ENCODE measurements around the gene C2orf76.
"Not testable (repeated sequence)": the region's sequence is repeated elsewhere in the genome, so short reads cannot be mapped to it uniquely, and the experiment has no call there.

The C2orf76 gene

DNA sequence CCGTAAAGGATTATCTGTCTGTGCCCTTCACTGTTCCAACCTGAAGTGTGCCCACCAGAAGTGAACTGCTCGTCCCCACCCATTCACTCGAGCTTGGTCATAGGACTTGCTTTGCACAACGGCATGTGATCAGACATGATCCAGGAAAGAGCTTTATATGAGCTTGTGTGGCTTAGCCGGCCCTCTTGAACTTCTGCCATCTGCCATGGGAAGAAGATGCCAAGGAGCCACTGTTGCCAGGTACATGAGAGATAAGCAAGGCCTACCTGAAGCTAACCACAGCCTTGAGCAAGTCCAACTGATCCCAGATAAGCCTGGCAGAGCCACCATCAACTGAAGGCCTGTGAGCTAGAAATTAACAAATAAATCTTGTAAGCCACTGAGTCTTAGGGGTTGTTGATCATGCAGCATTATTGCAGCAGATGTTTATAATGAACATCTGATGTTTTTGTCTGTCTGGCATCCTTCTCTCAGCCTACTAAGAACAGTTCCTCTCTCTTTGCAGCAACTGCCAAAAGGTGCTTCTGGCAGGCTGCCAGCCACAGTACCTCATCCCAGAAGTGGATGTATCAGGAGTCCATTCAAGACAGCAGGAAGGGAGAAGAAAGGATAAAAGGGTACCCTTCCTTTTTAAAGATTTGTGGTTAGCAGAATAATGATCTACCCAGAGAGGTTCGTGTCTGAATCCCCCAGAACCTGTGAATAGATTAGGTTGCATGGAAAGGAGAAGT is 16.9 kb upstream of the C2orf76 start:
- DNase-seq = peak; percentile 25
- TF ChIP-seq, protein P1, sequence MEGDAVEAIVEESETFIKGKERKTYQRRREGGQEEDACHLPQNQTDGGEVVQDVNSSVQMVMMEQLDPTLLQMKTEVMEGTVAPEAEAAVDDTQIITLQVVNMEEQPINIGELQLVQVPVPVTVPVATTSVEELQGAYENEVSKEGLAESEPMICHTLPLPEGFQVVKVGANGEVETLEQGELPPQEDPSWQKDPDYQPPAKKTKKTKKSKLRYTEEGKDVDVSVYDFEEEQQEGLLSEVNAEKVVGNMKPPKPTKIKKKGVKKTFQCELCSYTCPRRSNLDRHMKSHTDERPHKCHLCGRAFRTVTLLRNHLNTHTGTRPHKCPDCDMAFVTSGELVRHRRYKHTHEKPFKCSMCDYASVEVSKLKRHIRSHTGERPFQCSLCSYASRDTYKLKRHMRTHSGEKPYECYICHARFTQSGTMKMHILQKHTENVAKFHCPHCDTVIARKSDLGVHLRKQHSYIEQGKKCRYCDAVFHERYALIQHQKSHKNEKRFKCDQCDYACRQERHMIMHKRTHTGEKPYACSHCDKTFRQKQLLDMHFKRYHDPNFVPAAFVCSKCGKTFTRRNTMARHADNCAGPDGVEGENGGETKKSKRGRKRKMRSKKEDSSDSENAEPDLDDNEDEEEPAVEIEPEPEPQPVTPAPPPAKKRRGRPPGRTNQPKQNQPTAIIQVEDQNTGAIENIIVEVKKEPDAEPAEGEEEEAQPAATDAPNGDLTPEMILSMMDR (IDR thresholded peaks at IDR 0.05; ENCODE audit: low read depth, low read length) = no peak
- Histone ChIP-seq H3K27ac (no peak overlapping the region; the same call in 1 of the 2 replicates), H3K27me3 (ENCODE audit: insufficient read depth, low read depth, severe bottlenecking) (no peaks in the 10 kb centered on the region), H3K36me3 (no peaks in the 10 kb centered on the region), H3K9me3 (ENCODE audit: severe bottlenecking) (no peaks in the 10 kb centered on the region), H3K4me3 (ENCODE audit: low read depth, low read length) (no peak overlapping the region)

DNA sequence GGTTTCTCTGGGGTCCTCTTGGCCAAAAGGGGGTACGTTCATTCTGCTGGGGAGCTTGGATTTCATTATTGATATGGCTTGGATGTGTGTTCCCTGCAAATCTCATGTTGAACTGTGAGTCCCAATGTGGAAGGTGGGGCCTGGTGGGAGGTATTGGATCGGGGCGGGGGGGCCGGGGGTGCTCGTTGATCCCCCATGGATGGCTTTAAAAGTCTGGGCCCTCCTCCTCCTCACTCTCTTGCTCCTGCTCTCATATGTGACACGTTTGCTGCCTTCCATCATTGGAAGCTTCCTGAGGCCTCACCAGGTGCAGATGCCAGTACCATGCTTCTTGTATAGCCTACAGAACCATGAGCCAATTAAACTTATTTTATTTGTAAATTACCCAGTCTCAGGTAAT is 11.9 kb upstream of the C2orf76 start:
- TF ChIP-seq, protein P1 (IDR thresholded peaks at IDR 0.05; ENCODE audit: low read depth, low read length) = no peak
- peaks cover 3% of the 10 kb centered on the region for H3K36me3 ChIP-seq
- no peak overlapping the region; the same call in 1 of the 2 replicates for H3K27ac ChIP-seq
- DNase-seq = no peak
- H3K27me3 ChIP-seq (ENCODE audit: insufficient read depth, low read depth, severe bottlenecking) = no peaks in the 10 kb centered on the region
- H3K9me3 ChIP-seq (ENCODE audit: severe bottlenecking) = peaks cover 13% of the 10 kb centered on the region
- no peak overlapping the region for H3K4me3 ChIP-seq (ENCODE audit: low read depth, low read length)

DNA sequence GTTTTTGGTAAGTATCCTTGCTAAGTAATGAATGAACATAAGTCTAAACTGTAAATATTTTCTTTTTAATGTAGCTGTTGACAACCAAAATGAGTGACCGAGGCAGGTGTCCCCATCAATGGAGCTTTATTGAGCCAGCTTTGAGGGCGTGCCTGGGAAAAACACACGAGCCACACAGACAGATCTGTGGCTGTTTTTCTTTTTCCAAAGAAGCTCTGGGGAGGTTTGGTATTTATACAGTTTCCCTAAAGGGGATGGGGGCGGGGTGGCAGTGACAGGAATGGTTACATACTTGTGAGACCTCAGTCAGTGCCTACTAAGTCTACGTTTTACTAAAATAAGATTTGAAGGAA is 11.3 kb upstream of the C2orf76 start:
- Histone ChIP-seq H3K4me3 (ENCODE audit: low read depth, low read length) (no peak overlapping the region), H3K9me3 (ENCODE audit: severe bottlenecking) (peaks cover 13% of the 10 kb centered on the region), H3K27ac (peak overlapping the region; percentile 49), H3K27me3 (ENCODE audit: insufficient read depth, low read depth, severe bottlenecking) (no peaks in the 10 kb centered on the region), H3K36me3 (peaks cover 9% of the 10 kb centered on the region)
- TF ChIP-seq, protein P1 (IDR thresholded peaks at IDR 0.05; ENCODE audit: low read depth, low read length) = no peak
- peak; percentile 39 for DNase-seq

DNA sequence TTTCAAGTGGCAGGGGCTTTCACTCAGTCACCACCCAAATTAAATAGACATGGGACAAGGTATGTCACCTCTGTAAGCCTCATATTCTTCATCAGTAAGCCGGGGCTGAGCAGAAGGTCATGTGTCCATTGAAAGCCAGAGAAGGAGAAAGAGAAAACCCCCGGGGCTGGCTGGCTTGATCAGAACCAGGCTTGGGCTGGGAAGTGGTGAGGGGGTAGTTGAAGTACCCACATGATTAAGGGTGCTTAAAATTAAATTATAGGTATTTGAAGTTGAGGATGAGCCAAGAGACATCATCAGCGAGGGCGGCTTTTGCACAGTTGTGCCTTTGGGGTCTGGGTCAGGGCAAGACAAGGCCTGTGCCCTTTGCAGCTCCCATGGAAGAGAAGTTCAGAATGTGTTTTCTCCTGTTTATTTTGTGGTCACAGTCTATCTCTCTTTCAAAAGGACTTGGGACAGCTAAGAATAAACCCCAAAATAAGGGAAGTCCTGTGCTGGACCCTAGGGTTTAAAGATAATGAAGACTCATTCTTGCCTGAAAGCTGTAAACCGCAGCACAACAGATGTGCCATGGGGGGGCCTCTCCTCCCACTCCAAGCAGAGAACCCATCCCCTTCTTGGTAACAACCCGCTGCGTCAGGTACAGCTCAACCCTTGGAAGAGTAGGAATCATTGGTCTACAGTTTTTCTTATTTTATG is 10.8 kb upstream of the C2orf76 start:
- DNase-seq = no peak
- H3K9me3 ChIP-seq (ENCODE audit: severe bottlenecking) = peaks cover 13% of the 10 kb centered on the region

DNA sequence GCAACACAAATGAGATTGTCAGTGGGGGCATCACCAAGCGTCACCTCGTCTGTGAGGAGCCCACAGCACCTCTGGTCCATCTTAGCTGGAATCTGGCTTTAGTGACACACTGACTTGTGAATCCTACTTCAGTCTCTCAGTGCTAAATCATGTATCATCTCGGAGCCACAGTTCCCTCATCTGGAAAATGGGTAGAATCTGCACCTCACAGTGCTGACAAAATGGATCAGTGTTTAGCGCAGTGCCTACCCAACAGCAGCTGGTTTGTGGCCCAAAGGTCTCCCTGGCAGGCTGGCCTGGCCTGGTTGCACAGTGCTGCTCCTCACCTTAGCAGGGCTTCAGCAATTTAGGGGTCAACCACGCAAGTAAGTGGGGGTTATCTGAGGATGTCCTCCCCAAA is 10.2 kb upstream of the C2orf76 start:
- Histone ChIP-seq H3K36me3 (peaks cover 17% of the 10 kb centered on the region), H3K4me3 (ENCODE audit: low read depth, low read length) (no peak overlapping the region), H3K27ac (no peak overlapping the region), H3K9me3 (ENCODE audit: severe bottlenecking) (peaks cover 13% of the 10 kb centered on the region), H3K27me3 (ENCODE audit: insufficient read depth, low read depth, severe bottlenecking) (no peaks in the 10 kb centered on the region)
- TF ChIP-seq, protein P1 (IDR thresholded peaks at IDR 0.05; ENCODE audit: low read depth, low read length) = no peak
- DNase-seq = no peak

More for the DNA sequence above, 10.8 kb upstream of the C2orf76 start:
- Histone ChIP-seq H3K4me3 (ENCODE audit: low read depth, low read length) (no peak overlapping the region), H3K27me3 (ENCODE audit: insufficient read depth, low read depth, severe bottlenecking) (no peaks in the 10 kb centered on the region), H3K36me3 (peaks cover 13% of the 10 kb centered on the region), H3K27ac (peak overlapping the region; percentile 49)
- TF ChIP-seq, protein P1 (IDR thresholded peaks at IDR 0.05; ENCODE audit: low read depth, low read length) = no peak

DNA sequence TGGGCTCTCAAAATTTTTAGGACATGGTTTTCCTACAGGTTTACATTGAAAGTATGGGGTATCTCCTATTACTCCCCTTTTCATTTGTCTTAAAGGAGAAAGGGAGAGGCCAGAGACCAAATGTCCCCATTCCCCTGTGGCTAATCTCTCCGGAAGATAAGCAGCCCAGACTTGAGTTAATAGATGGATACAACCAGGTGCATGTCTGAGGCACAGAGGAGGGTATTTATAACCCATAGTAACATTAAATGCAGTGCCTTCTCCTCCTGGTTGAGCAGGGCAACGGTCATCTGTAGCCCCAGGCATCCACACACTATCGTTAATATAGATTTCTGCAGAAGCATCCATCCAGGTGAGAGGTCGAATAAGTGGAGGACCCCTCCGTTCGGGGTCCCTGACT is 9.8 kb upstream of the C2orf76 start:
- peaks cover 13% of the 10 kb centered on the region for H3K9me3 ChIP-seq (ENCODE audit: severe bottlenecking)
- DNase-seq; H3K4me3 ChIP-seq (ENCODE audit: low read depth, low read length); H3K27me3 ChIP-seq (ENCODE audit: insufficient read depth, low read depth, severe bottlenecking); H3K27ac ChIP-seq: not testable (repeated sequence)
- H3K36me3 ChIP-seq = peaks cover 21% of the 10 kb centered on the region

DNA sequence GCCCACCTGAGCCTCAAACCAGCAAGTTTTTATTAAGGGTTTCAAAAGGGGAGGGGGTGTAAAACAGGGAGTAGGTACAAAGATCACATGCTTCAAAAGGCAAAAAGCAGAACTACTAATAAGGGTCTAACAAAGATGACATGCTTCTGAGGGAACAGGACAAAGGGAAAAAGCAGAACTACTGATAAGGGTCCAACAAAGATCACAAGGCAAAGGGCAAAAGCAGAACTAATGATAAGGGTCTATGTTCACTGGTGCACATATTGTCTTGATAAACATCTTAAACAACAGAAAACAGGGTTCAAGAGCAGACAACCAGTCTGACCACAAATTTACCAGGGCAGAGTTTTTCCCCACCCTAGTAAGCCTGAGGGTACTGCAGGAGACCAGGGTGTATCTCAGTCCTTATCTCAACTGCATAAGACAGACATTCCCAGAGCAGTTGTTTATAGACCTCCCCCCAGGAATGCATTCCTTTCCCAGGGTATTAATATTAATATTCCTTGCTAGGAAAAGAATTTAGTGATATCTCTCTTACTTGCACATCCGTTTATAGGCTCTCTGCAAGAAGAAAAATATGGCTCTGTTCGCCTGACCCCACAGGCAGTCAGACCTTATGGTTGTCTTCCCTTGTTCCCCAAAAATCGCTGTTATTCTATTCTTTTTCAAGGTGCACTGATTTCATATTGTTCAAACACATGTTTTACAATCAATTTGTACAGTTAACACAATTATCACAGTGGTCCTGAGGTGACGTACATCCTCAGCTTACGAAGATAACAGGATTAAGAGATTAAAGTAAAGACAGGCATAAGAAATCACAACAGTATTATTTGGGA is 7.5 kb upstream of the C2orf76 start:
- H3K27ac ChIP-seq; H3K4me3 ChIP-seq (ENCODE audit: low read depth, low read length); DNase-seq; H3K27me3 ChIP-seq (ENCODE audit: insufficient read depth, low read depth, severe bottlenecking): not testable (repeated sequence)
- peaks cover 41% of the 10 kb centered on the region for H3K36me3 ChIP-seq
- H3K9me3 ChIP-seq (ENCODE audit: severe bottlenecking) = peaks cover 13% of the 10 kb centered on the region
